ENCODE results near the gene SEC62. TPM values are rescaled to one million over a fixed set of nuclear protein-coding genes. Genes with fewer than 3 reads are reported as not detected.

Gene SEC62
- polyA plus RNA-seq, 1 donor from 2014 or later = 41.9 TPM

DNA sequence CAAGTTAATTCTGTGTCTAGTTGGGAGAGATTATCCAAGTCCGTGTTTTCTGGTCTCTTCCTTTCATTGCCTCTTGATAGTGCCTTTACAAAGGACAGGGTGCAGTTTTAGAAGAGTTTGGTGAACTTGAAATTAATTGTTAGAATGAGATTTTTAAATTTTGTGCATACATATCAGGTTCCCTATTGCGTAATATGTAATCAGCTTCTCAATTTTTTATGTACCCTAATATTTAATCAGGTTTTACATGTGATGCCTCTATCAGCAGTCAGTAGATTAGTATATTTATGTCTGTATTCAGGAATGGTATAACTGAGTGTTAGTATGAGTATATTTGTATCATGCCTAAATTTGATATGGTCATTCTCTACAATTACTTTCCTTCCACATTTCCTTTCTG is 4.9 kb downstream of the SEC62 start:
- no peak overlapping the region for H3K4me3 ChIP-seq (ENCODE audit: low read length)

DNA sequence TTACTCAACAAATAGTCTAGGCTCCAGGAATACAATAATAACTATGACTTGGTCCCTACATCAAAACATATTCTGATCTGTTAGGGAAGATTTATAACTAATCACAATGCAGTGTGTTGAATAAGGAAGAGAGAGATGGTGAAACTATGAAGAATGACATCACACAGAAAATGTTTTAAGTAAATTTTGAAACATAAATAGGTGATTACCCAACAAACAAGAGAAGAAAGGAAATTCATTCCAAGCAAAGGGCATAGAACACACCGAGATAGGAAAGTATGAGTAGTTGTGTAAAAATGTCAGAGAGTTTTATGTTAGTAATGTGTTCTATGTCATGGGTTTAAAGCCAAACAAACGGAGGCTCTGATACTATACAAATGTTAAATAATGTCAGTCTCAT is 13.4 kb downstream of the SEC62 start:
- Histone ChIP-seq H3F3A (ENCODE audit: insufficient read depth, low read length, poor library complexity, severe bottlenecking) (no peaks in the 10 kb centered on the region), H3K27me3 (ENCODE audit: insufficient read depth, low read depth, low read length) (no peaks in the 10 kb centered on the region), H3K79me2 (replicated peaks; ENCODE audit: insufficient read depth, low read length) (peaks cover 15% of the 10 kb centered on the region), H3K4me3 (ENCODE audit: low read length) (no peak overlapping the region), H3K9me2 (ENCODE audit: insufficient read depth, low read length) (no peaks in the 10 kb centered on the region), H3K9me3 (ENCODE audit: low read length) (no peaks in the 10 kb centered on the region), H3K4me2 (ENCODE audit: low read length) (no peak overlapping the region), H3K27ac (ENCODE audit: low read length) (no peak overlapping the region), H4K20me1 (ENCODE audit: insufficient read depth) (peaks cover 3% of the 10 kb centered on the region), H3K9ac (ENCODE audit: low read length) (no peak overlapping the region), H2AFZ (ENCODE audit: low read depth, low read length) (no peak overlapping the region), H3K36me3 (ENCODE audit: insufficient read depth, low read length) (peaks cover 7% of the 10 kb centered on the region)
- TF ChIP-seq POLR2AphosphoS5 (IDR thresholded peaks at IDR 0.05) = no peak

More for the DNA sequence above, 4.9 kb downstream of the SEC62 start:
- Histone ChIP-seq H3K27me3 (ENCODE audit: insufficient read depth, low read depth, low read length) (no peaks in the 10 kb centered on the region), H2AFZ (ENCODE audit: low read depth, low read length) (no peak overlapping the region), H3F3A (ENCODE audit: insufficient read depth, low read length, poor library complexity, severe bottlenecking) (no peaks in the 10 kb centered on the region), H3K4me2 (ENCODE audit: low read length) (no peak overlapping the region), H3K9me2 (ENCODE audit: insufficient read depth, low read length) (no peaks in the 10 kb centered on the region), H3K9me3 (ENCODE audit: low read length) (no peaks in the 10 kb centered on the region), H3K9ac (ENCODE audit: low read length) (no peak overlapping the region), H3K79me2 (replicated peaks; ENCODE audit: insufficient read depth, low read length) (peaks cover 91% of the 10 kb centered on the region), H3K36me3 (ENCODE audit: insufficient read depth, low read length) (no peaks in the 10 kb centered on the region), H3K27ac (ENCODE audit: low read length) (no peak overlapping the region), H4K20me1 (ENCODE audit: insufficient read depth) (peaks cover 7% of the 10 kb centered on the region)
- no peak for TF ChIP-seq MXI1 (conservative IDR thresholded peaks at IDR 0.05; ENCODE audit: poor library complexity, severe bottlenecking)
- no peak for TF ChIP-seq EZH2 (IDR thresholded peaks at IDR 0.05; ENCODE audit: borderline replicate concordance, insufficient read depth, low read length, poor library complexity, severe bottlenecking)
- TF ChIP-seq, protein P1, sequence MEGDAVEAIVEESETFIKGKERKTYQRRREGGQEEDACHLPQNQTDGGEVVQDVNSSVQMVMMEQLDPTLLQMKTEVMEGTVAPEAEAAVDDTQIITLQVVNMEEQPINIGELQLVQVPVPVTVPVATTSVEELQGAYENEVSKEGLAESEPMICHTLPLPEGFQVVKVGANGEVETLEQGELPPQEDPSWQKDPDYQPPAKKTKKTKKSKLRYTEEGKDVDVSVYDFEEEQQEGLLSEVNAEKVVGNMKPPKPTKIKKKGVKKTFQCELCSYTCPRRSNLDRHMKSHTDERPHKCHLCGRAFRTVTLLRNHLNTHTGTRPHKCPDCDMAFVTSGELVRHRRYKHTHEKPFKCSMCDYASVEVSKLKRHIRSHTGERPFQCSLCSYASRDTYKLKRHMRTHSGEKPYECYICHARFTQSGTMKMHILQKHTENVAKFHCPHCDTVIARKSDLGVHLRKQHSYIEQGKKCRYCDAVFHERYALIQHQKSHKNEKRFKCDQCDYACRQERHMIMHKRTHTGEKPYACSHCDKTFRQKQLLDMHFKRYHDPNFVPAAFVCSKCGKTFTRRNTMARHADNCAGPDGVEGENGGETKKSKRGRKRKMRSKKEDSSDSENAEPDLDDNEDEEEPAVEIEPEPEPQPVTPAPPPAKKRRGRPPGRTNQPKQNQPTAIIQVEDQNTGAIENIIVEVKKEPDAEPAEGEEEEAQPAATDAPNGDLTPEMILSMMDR (IDR thresholded peaks at IDR 0.05; ENCODE audit: poor library complexity, severe bottlenecking) = no peak
- TF ChIP-seq POLR2AphosphoS5 (IDR thresholded peaks at IDR 0.05) = no peak
- no peak for TF ChIP-seq EP300 (conservative IDR thresholded peaks at IDR 0.05; ENCODE audit: poor library complexity, severe bottlenecking)
- no peak for TF ChIP-seq RAD21 (conservative IDR thresholded peaks at IDR 0.05)
- no peak for TF ChIP-seq TAF1 (IDR thresholded peaks at IDR 0.05; ENCODE audit: low read depth)
- TF ChIP-seq, protein P2, sequence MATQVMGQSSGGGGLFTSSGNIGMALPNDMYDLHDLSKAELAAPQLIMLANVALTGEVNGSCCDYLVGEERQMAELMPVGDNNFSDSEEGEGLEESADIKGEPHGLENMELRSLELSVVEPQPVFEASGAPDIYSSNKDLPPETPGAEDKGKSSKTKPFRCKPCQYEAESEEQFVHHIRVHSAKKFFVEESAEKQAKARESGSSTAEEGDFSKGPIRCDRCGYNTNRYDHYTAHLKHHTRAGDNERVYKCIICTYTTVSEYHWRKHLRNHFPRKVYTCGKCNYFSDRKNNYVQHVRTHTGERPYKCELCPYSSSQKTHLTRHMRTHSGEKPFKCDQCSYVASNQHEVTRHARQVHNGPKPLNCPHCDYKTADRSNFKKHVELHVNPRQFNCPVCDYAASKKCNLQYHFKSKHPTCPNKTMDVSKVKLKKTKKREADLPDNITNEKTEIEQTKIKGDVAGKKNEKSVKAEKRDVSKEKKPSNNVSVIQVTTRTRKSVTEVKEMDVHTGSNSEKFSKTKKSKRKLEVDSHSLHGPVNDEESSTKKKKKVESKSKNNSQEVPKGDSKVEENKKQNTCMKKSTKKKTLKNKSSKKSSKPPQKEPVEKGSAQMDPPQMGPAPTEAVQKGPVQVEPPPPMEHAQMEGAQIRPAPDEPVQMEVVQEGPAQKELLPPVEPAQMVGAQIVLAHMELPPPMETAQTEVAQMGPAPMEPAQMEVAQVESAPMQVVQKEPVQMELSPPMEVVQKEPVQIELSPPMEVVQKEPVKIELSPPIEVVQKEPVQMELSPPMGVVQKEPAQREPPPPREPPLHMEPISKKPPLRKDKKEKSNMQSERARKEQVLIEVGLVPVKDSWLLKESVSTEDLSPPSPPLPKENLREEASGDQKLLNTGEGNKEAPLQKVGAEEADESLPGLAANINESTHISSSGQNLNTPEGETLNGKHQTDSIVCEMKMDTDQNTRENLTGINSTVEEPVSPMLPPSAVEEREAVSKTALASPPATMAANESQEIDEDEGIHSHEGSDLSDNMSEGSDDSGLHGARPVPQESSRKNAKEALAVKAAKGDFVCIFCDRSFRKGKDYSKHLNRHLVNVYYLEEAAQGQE (IDR thresholded peaks at IDR 0.05; ENCODE audit: borderline replicate concordance) = no peak
- TF ChIP-seq SMC3 (conservative IDR thresholded peaks at IDR 0.05; ENCODE audit: poor library complexity) = no peak

DNA sequence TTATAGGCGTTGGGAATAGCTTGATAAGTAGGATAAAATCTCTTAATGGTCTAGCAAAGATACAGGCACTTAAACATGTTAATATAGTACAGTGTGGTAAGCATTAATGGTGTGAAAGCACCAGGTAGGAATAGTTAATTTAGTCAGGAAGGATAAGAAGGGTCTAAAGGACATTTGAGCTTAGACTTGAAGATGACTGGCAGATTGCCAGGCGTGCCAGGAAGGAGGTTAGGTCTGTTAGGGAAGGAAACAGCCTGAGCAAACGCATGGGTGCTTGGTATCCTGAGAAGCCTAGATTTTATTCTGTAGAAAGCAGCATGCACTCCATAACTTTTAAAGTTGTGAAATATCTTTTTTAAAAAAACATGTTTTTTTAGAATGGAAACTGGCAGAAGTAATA is 17.7 kb downstream of the SEC62 start:
- no peaks in the 10 kb centered on the region for H3F3A ChIP-seq (ENCODE audit: insufficient read depth, low read length, poor library complexity, severe bottlenecking)
- TF ChIP-seq POLR2AphosphoS5 (IDR thresholded peaks at IDR 0.05) (no peak), EP300 (conservative IDR thresholded peaks at IDR 0.05; ENCODE audit: poor library complexity, severe bottlenecking) (no peak)
- H3K4me3 ChIP-seq (ENCODE audit: low read length) = no peak overlapping the region
- H3K27me3 ChIP-seq (ENCODE audit: insufficient read depth, low read depth, low read length) = no peaks in the 10 kb centered on the region
- H4K20me1 ChIP-seq (ENCODE audit: insufficient read depth) = no peaks in the 10 kb centered on the region
- H3K9me2 ChIP-seq (ENCODE audit: insufficient read depth, low read length) = no peaks in the 10 kb centered on the region
- H3K79me2 ChIP-seq (replicated peaks; ENCODE audit: insufficient read depth, low read length) = no peaks in the 10 kb centered on the region
- no peak overlapping the region for H3K4me2 ChIP-seq (ENCODE audit: low read length)
- H3K36me3 ChIP-seq (ENCODE audit: insufficient read depth, low read length) = peaks cover 7% of the 10 kb centered on the region
- H3K9me3 ChIP-seq (ENCODE audit: low read length) = no peaks in the 10 kb centered on the region
- no peak overlapping the region for H2AFZ ChIP-seq (ENCODE audit: low read depth, low read length)
- H3K9ac ChIP-seq (ENCODE audit: low read length) = no peak overlapping the region
- H3K27ac ChIP-seq (ENCODE audit: low read length) = no peak overlapping the region

Measured in neural cell (in vitro differentiated cells).